ENCODE results near the gene SERPINB7.

Gene SERPINB7

DNA sequence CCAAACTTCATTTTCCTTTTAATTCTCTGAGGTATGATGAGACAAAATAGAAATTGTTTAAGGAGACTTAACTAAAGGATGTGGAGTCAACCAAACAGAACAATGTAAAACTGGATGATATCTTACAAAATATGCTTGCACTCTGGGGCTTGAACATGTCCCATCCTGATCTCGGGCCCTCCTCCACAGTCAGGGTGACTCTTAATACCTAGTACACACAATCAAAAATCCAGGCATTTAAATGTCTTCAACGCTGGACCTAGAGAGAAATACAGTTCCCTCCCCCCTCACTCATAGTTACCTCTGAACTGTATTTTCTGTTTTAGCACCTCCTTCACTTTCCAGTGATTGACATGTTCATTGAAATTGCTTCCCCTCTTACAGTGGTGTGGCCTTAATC lies 75.4 kb downstream of the SERPINB7 start:
- DNase-seq, result no peak

All from NCI-H2227 treated with DMSO at 0.1 percent for 48 hours (cell line).